HEK293 (cell line): ENCODE data around the gene CHI3L1.

Source experiments
- CTCF ChIA-PET: fragments of 350-600 bp; formaldehyde crosslinking; extraction: SDS; loops from one replicate; lab custom pipeline; 2021; ENCODE audit warnings: antibody characterized with exemption; lab: Yijun Ruan, JAX
- POLR2A ChIA-PET: fragments of 300-600 bp; formaldehyde crosslinking; extraction: SDS; loops from one replicate; lab custom pipeline; 2020; ENCODE audit warnings: antibody characterized with exemption, inconsistent platforms; lab: Yijun Ruan, JAX
- H3K27ac ChIP-seq: fragments of 200-500 bp; sonication (Bioruptor generic); 2 replicates; pipeline ENCODE4 v1.5.1; 2014; ENCODE audit warnings: low read depth, low read length, control low read depth, inconsistent platforms; ENCODE audit errors: extremely low read depth
- H3K36me3 ChIP-seq, 2 experiments: fragments of 200-500 bp in 1 of 2; sonication (Bioruptor generic) in 1 of 2; 1 replicate in 1 of 2; 2 replicates in 1 of 2; pipeline ENCODE4 v1.5.1; 2014 to 2017; ENCODE audit warnings: inconsistent platforms in 2 of 2, low read length in 2 of 2; ENCODE audit not compliant: control insufficient read depth in 2 of 2, insufficient read depth in 1 of 2
- H3K4me1 ChIP-seq: fragments of 200-500 bp; sonication (Bioruptor generic); 2 replicates; pipeline ENCODE4 v1.5.1; 2014; ENCODE audit warnings: mild to moderate bottlenecking, low read length, inconsistent platforms; ENCODE audit not compliant: control insufficient read depth, insufficient read depth
- H3K4me3 ChIP-seq: 2 replicates; pipeline ENCODE4 v1.5.1; 2011; ENCODE audit warnings: low read depth, mild to moderate bottlenecking, control low read depth, low read length, moderate library complexity
- H3K9me3 ChIP-seq: fragments of 200-500 bp; sonication (Bioruptor generic); 2 replicates; pipeline ENCODE4 v1.5.1; 2014; ENCODE audit warnings: low read depth, low read length, inconsistent platforms; ENCODE audit not compliant: control insufficient read depth, insufficient read depth
- GLI2 ChIP-seq: fragments of 450-650 bp; formaldehyde crosslinking; IDR thresholded peaks from 2 replicates; pipeline ENCODE4; 2017; ENCODE audit warnings: missing biosample characterization, missing genetic modification characterization, low read depth, borderline replicate concordance
- GLIS2 ChIP-seq: fragments of 450-650 bp; formaldehyde crosslinking; IDR thresholded peaks from 2 replicates; pipeline ENCODE4 v1.5.1; 2016; ENCODE audit warnings: missing biosample characterization, missing genetic modification characterization
- HOXD13 ChIP-seq: sonication (generic); formaldehyde crosslinking; IDR thresholded peaks from 2 replicates; pipeline ENCODE4 v1.8.0; 2022; ENCODE audit warnings: missing genetic modification reagents, borderline replicate concordance
- KLF10 ChIP-seq: fragments of 450-650 bp; IDR thresholded peaks from 2 replicates; pipeline ENCODE4 v1.5.1; 2018; ENCODE audit warnings: missing biosample characterization, mild to moderate bottlenecking, missing genetic modification characterization
- KLF16 ChIP-seq: fragments of 450-650 bp; formaldehyde crosslinking; IDR thresholded peaks from 2 replicates; pipeline ENCODE4 v1.5.1; 2017; ENCODE audit warnings: missing biosample characterization, missing genetic modification characterization
- SCRT2 ChIP-seq: fragments of 450-650 bp; formaldehyde crosslinking; IDR thresholded peaks from 2 replicates; pipeline ENCODE4 v1.5.1; 2016; ENCODE audit warnings: missing biosample characterization, missing genetic modification characterization
- SP2 ChIP-seq: fragments of 450-650 bp; formaldehyde crosslinking; IDR thresholded peaks from 2 replicates; pipeline ENCODE4 v1.5.1; 2016; ENCODE audit warnings: missing biosample characterization, missing genetic modification characterization
- ZNF10 ChIP-seq: fragments of 450-650 bp; formaldehyde crosslinking; IDR thresholded peaks from 2 replicates; pipeline ENCODE4 v1.5.1; 2017; ENCODE audit warnings: missing biosample characterization, missing genetic modification characterization
- ZNF133 ChIP-seq: fragments of 450-650 bp; formaldehyde crosslinking; IDR thresholded peaks from 2 replicates; pipeline ENCODE4 v1.5.1; 2016; ENCODE audit warnings: missing biosample characterization, missing genetic modification characterization
- ZNF169 ChIP-seq: fragments of 450-650 bp; formaldehyde crosslinking; IDR thresholded peaks from 2 replicates; pipeline ENCODE4 v1.5.1; 2016; ENCODE audit warnings: missing biosample characterization, missing genetic modification characterization
- ZNF202 ChIP-seq: fragments of 450-650 bp; formaldehyde crosslinking; IDR thresholded peaks from 2 replicates; pipeline ENCODE4 v1.5.1; 2016; ENCODE audit warnings: missing biosample characterization, missing genetic modification characterization, borderline replicate concordance
- ZNF211 ChIP-seq: fragments of 450-650 bp; formaldehyde crosslinking; IDR thresholded peaks from 2 replicates; pipeline ENCODE4 v1.5.1; 2016; ENCODE audit warnings: low read depth, missing biosample characterization, missing genetic modification characterization
- ZNF302 ChIP-seq: fragments of 450-650 bp; formaldehyde crosslinking; IDR thresholded peaks from 2 replicates; pipeline ENCODE4 v1.5.1; 2016; ENCODE audit warnings: missing biosample characterization, missing genetic modification characterization, low read depth
- ZNF350 ChIP-seq: fragments of 450-650 bp; formaldehyde crosslinking; IDR thresholded peaks from 2 replicates; pipeline ENCODE4 v1.5.0; 2017; ENCODE audit warnings: missing biosample characterization, mild to moderate bottlenecking, missing genetic modification characterization
- ZNF426 ChIP-seq: fragments of 450-650 bp; formaldehyde crosslinking; IDR thresholded peaks from 2 replicates; pipeline ENCODE4 v1.5.1; 2017; ENCODE audit warnings: missing biosample characterization, missing genetic modification characterization, mild to moderate bottlenecking, inconsistent platforms, moderate library complexity
- ZNF529 ChIP-seq: fragments of 450-650 bp; formaldehyde crosslinking; IDR thresholded peaks from 2 replicates; pipeline ENCODE4 v1.5.1; 2017; ENCODE audit warnings: missing genetic modification characterization, missing biosample characterization; ENCODE audit not compliant: insufficient replicate concordance
- ZNF558 ChIP-seq: fragments of 450-650 bp; formaldehyde crosslinking; IDR thresholded peaks from 2 replicates; pipeline ENCODE4 v1.5.1; 2016; ENCODE audit warnings: missing biosample characterization, missing genetic modification characterization
- TF ChIP-seq, protein P1 (sequence below): fragments of 450-650 bp; formaldehyde crosslinking; IDR thresholded peaks from 2 replicates; pipeline ENCODE4 v1.5.0; 2017; ENCODE audit warnings: missing biosample characterization, missing genetic modification characterization, borderline replicate concordance
- TF ChIP-seq, protein P2 (sequence below): fragments of 450-650 bp; formaldehyde crosslinking; IDR thresholded peaks from 2 replicates; pipeline ENCODE4 v1.5.1; 2016; ENCODE audit warnings: missing biosample characterization, missing genetic modification characterization
- TF ChIP-seq, protein P3 (sequence below): fragments of 450-650 bp; formaldehyde crosslinking; IDR thresholded peaks from 2 replicates; pipeline ENCODE4 v1.5.1; 2016; ENCODE audit warnings: missing biosample characterization, missing genetic modification characterization
- TF ChIP-seq, protein P4 (sequence below): fragments of 450-650 bp; formaldehyde crosslinking; IDR thresholded peaks from 2 replicates; pipeline ENCODE4 v1.5.1; 2016; ENCODE audit warnings: missing biosample characterization, missing genetic modification characterization, borderline replicate concordance
- TF ChIP-seq, protein P5 (sequence below): fragments of 450-650 bp; formaldehyde crosslinking; IDR thresholded peaks from 2 replicates; pipeline ENCODE4 v1.5.1; 2016; ENCODE audit warnings: missing biosample characterization, missing genetic modification characterization

Gene CHI3L1

DNA sequence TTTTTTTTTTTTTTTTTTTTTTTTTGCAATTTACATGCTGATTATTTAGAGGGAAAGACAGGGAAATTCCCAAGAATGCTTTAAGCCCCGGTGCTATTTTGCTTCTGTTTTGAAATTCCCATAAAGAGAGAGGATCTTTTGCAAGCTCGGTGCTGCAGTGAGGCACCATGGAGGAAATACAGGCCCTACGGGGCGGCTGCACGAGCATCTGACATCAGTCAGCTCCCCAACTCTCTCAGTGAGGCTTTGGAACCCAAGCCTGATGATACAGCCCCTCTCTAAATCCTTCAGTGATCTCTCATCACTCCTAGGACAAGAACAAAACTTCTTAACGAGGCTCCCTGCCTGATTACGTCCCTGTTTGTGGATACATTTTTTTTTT is 791 bp upstream of the CHI3L1 start:
- Histone ChIP-seq H3K9me3 (no peaks in the 10 kb centered on the region), H3K36me3 (no peaks in the 10 kb centered on the region), H3K27ac (no peak overlapping the region), H3K4me3 (no peak overlapping the region), H3K4me1 (no peaks in the 10 kb centered on the region)
- ChIA-PET CTCF (interaction anchor here (1.6 to 3.4 kb wide), 3 partner anchors 15 to 148 kb away, joined by 6 to 20 read pairs (median 14); no protein-coding TSS in a partner anchor), POLR2A (no interaction called here)
- TF ChIP-seq ZNF133: no peak
- no peak for TF ChIP-seq SCRT2 (tag by site-specific recombination)
- TF ChIP-seq ZNF529 (tag by site-specific recombination): no peak
- no peak for TF ChIP-seq ZNF202 (tag by site-specific recombination)

DNA sequence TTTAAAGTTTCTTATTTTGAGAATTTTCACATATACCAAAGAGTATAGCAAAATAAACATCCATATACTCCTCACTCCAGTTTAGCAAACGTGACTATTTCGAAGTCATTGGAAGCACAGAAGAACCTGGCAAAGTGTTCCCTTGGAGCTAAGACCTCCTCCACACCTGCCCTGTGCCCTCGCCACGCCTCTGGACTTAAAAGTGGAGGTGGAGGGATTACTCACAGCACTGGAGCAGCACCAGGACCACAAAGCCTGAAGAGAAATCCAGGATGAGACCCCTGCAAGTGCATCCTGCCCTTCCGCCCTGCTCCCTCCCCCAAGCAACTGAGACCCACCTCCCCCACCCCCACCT is 436 bp downstream of the CHI3L1 start:
- H3K27ac ChIP-seq: no peak overlapping the region
- H3K9me3 ChIP-seq: no peaks in the 10 kb centered on the region
- ChIA-PET POLR2A (no interaction called here), CTCF (interaction anchor here (0.5 to 1.6 kb wide), 5 partner anchors 10 to 158 kb away, joined by 3 to 11 read pairs (median 3); no protein-coding TSS in a partner anchor)
- no peak overlapping the region for H3K4me3 ChIP-seq
- H3K4me1 ChIP-seq: no peaks in the 10 kb centered on the region
- H3K36me3 ChIP-seq: no peaks in the 10 kb centered on the region
- TF ChIP-seq, protein P1, sequence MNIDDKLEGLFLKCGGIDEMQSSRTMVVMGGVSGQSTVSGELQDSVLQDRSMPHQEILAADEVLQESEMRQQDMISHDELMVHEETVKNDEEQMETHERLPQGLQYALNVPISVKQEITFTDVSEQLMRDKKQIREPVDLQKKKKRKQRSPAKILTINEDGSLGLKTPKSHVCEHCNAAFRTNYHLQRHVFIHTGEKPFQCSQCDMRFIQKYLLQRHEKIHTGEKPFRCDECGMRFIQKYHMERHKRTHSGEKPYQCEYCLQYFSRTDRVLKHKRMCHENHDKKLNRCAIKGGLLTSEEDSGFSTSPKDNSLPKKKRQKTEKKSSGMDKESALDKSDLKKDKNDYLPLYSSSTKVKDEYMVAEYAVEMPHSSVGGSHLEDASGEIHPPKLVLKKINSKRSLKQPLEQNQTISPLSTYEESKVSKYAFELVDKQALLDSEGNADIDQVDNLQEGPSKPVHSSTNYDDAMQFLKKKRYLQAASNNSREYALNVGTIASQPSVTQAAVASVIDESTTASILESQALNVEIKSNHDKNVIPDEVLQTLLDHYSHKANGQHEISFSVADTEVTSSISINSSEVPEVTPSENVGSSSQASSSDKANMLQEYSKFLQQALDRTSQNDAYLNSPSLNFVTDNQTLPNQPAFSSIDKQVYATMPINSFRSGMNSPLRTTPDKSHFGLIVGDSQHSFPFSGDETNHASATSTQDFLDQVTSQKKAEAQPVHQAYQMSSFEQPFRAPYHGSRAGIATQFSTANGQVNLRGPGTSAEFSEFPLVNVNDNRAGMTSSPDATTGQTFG: no peak
- TF ChIP-seq KLF10: no peak
- no peak for TF ChIP-seq GLI2
- TF ChIP-seq SP2: no peak
- TF ChIP-seq, protein P2, sequence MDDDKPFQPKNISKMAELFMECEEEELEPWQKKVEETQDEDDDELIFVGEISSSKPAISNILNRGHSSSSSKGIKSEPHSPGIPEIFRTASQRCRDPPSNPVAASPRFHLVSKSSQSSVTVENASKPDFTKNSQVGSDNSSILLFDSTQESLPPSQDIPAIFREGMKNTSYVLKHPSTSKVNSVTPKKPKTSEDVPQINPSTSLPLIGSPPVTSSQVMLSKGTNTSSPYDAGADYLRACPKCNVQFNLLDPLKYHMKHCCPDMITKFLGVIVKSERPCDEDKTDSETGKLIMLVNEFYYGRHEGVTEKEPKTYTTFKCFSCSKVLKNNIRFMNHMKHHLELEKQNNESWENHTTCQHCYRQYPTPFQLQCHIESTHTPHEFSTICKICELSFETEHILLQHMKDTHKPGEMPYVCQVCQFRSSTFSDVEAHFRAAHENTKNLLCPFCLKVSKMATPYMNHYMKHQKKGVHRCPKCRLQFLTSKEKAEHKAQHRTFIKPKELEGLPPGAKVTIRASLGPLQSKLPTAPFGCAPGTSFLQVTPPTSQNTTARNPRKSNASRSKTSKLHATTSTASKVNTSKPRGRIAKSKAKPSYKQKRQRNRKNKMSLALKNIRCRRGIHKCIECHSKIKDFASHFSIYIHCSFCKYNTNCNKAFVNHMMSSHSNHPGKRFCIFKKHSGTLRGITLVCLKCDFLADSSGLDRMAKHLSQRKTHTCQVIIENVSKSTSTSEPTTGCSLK (tag by site-specific recombination): no peak
- TF ChIP-seq KLF16 (tag by site-specific recombination): no peak
- TF ChIP-seq, protein P3, sequence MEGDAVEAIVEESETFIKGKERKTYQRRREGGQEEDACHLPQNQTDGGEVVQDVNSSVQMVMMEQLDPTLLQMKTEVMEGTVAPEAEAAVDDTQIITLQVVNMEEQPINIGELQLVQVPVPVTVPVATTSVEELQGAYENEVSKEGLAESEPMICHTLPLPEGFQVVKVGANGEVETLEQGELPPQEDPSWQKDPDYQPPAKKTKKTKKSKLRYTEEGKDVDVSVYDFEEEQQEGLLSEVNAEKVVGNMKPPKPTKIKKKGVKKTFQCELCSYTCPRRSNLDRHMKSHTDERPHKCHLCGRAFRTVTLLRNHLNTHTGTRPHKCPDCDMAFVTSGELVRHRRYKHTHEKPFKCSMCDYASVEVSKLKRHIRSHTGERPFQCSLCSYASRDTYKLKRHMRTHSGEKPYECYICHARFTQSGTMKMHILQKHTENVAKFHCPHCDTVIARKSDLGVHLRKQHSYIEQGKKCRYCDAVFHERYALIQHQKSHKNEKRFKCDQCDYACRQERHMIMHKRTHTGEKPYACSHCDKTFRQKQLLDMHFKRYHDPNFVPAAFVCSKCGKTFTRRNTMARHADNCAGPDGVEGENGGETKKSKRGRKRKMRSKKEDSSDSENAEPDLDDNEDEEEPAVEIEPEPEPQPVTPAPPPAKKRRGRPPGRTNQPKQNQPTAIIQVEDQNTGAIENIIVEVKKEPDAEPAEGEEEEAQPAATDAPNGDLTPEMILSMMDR: no peak
- no peak for TF ChIP-seq ZNF426 (tag by site-specific recombination)
- no peak for TF ChIP-seq ZNF169 (tag by site-specific recombination)
- TF ChIP-seq, protein P4, sequence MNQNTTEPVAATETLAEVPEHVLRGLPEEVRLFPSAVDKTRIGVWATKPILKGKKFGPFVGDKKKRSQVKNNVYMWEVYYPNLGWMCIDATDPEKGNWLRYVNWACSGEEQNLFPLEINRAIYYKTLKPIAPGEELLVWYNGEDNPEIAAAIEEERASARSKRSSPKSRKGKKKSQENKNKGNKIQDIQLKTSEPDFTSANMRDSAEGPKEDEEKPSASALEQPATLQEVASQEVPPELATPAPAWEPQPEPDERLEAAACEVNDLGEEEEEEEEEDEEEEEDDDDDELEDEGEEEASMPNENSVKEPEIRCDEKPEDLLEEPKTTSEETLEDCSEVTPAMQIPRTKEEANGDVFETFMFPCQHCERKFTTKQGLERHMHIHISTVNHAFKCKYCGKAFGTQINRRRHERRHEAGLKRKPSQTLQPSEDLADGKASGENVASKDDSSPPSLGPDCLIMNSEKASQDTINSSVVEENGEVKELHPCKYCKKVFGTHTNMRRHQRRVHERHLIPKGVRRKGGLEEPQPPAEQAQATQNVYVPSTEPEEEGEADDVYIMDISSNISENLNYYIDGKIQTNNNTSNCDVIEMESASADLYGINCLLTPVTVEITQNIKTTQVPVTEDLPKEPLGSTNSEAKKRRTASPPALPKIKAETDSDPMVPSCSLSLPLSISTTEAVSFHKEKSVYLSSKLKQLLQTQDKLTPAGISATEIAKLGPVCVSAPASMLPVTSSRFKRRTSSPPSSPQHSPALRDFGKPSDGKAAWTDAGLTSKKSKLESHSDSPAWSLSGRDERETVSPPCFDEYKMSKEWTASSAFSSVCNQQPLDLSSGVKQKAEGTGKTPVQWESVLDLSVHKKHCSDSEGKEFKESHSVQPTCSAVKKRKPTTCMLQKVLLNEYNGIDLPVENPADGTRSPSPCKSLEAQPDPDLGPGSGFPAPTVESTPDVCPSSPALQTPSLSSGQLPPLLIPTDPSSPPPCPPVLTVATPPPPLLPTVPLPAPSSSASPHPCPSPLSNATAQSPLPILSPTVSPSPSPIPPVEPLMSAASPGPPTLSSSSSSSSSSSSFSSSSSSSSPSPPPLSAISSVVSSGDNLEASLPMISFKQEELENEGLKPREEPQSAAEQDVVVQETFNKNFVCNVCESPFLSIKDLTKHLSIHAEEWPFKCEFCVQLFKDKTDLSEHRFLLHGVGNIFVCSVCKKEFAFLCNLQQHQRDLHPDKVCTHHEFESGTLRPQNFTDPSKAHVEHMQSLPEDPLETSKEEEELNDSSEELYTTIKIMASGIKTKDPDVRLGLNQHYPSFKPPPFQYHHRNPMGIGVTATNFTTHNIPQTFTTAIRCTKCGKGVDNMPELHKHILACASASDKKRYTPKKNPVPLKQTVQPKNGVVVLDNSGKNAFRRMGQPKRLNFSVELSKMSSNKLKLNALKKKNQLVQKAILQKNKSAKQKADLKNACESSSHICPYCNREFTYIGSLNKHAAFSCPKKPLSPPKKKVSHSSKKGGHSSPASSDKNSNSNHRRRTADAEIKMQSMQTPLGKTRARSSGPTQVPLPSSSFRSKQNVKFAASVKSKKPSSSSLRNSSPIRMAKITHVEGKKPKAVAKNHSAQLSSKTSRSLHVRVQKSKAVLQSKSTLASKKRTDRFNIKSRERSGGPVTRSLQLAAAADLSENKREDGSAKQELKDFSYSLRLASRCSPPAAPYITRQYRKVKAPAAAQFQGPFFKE (tag by site-specific recombination): no peak
- TF ChIP-seq ZNF558 (tag by site-specific recombination): no peak
- no peak for TF ChIP-seq ZNF350 (tag by site-specific recombination)
- no peak for TF ChIP-seq ZNF10 (tag by site-specific recombination)
- TF ChIP-seq ZNF302: no peak
- TF ChIP-seq GLIS2 (tag by site-specific recombination): no peak
- TF ChIP-seq HOXD13: no peak
- no peak for TF ChIP-seq ZNF211
- TF ChIP-seq, protein P5, sequence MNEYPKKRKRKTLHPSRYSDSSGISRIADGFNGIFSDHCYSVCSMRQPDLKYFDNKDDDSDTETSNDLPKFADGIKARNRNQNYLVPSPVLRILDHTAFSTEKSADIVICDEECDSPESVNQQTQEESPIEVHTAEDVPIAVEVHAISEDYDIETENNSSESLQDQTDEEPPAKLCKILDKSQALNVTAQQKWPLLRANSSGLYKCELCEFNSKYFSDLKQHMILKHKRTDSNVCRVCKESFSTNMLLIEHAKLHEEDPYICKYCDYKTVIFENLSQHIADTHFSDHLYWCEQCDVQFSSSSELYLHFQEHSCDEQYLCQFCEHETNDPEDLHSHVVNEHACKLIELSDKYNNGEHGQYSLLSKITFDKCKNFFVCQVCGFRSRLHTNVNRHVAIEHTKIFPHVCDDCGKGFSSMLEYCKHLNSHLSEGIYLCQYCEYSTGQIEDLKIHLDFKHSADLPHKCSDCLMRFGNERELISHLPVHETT (tag by site-specific recombination): no peak
